ENCODE data around the gene TNNI3K. TPM values are rescaled to one million over a fixed set of nuclear protein-coding genes. Genes with fewer than 3 reads are reported as not detected.
"Not testable (repeated sequence)": the region's sequence is repeated elsewhere in the genome, so short reads cannot be mapped to it uniquely, and the experiment has no call there.

Gene TNNI3K, protein sequence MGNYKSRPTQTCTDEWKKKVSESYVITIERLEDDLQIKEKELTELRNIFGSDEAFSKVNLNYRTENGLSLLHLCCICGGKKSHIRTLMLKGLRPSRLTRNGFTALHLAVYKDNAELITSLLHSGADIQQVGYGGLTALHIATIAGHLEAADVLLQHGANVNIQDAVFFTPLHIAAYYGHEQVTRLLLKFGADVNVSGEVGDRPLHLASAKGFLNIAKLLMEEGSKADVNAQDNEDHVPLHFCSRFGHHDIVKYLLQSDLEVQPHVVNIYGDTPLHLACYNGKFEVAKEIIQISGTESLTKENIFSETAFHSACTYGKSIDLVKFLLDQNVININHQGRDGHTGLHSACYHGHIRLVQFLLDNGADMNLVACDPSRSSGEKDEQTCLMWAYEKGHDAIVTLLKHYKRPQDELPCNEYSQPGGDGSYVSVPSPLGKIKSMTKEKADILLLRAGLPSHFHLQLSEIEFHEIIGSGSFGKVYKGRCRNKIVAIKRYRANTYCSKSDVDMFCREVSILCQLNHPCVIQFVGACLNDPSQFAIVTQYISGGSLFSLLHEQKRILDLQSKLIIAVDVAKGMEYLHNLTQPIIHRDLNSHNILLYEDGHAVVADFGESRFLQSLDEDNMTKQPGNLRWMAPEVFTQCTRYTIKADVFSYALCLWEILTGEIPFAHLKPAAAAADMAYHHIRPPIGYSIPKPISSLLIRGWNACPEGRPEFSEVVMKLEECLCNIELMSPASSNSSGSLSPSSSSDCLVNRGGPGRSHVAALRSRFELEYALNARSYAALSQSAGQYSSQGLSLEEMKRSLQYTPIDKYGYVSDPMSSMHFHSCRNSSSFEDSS
- not detected in 2 replicates for total RNA-seq

DNA sequence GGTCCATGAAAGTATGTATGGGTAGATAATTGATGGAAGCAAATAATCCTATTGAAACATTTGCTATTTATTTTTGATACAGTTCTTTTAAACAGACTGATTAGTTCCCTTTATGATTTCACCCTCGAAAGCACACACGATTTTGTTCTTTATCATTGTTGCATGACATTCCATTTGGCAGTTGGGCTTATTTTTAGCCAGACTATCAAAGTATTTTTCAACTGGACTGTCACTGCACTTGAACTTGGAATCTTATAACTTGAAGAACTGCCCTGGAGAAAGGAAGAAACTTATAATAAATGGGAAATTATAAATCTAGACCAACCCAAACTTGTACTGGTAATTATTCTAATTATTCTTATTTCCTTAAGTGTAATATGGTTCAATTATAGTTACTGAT, at the start of gene TNNI3K:
TSS of gene TNNI3K (plus strand) at position 235 of the 400 bp plus-strand sequence. CDS start at position 300, 65 bp downstream.
- DNase-seq: no peak

- DNase-seq: no peak
These were observed 41.3 kb upstream of the TNNI3K start for GRCh38 chr1:74193908-74194307.

GRCh38 chr1:74195339-74195738, 39.8 kb upstream of the TNNI3K start:
- no peak for DNase-seq

- DNase-seq: no peak
These were observed 37.9 kb upstream of the TNNI3K start for GRCh38 chr1:74197255-74197654.

- DNase-seq: peak; percentile 97
These were observed 37.3 kb upstream of the TNNI3K start, which contains the start of the genes FPGT and LRRIQ3 for GRCh38 chr1:74197657-74198552. FPGT (plus strand) TSS chr1:74198242; CDS start chr1:74198279, 37 bp downstream. LRRIQ3 (minus strand) TSS chr1:74198176; CDS start chr1:74183684, 14,492 bp downstream.

DNA sequence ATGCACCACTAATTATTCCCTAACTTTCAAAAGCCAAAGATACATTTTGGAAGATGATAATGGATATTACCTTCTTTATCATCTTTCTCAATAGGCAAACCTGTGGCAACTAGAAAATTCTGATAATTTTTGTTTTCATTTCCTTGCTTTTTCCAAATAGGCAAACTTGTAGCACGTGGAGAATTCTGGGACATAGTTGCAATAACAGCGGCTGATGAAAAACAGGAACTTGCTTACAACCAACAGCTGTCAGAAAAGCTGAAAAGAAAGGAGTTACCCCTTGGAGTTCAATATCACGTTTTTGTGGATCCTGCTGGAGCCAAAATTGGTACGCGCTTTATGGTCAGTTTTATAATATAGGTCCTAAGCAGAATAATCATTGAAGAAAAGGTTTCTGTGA, 35.7 kb upstream of the TNNI3K start:
- no peak for DNase-seq

GRCh38 chr1:74205266-74205665, 29.9 kb upstream of the TNNI3K start:
- no peak for DNase-seq

DNA sequence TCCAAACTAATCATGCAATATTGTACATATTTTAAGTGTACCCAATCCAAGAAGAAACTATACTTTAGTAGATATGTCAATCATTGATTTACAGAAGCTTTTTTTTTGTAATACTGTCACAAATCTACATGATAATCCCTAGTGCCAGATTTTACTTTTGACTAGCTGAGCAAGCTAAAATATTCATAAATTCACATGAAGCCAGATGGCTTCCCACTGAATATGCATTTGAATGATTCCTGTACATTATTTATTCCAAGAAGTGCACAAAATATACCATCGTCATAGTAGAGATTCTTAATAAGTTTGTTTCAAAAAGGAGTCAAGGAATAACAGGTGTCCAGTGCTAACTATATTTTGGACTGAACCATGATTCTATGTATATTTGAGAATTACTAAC, 20.0 kb upstream of the TNNI3K start:
- DNase-seq: no peak

- DNase-seq: no peak
These were observed 12.5 kb upstream of the TNNI3K start for GRCh38 chr1:74222701-74223100.

- DNase-seq: no peak
These were observed 11.7 kb upstream of the TNNI3K start for GRCh38 chr1:74223453-74223852.

- no peak for DNase-seq
These were observed 1.3 kb downstream of the TNNI3K start for GRCh38 chr1:74236440-74236839.

- DNase-seq: no peak
These were observed 1.8 kb downstream of the TNNI3K start for GRCh38 chr1:74237035-74237434.

DNA sequence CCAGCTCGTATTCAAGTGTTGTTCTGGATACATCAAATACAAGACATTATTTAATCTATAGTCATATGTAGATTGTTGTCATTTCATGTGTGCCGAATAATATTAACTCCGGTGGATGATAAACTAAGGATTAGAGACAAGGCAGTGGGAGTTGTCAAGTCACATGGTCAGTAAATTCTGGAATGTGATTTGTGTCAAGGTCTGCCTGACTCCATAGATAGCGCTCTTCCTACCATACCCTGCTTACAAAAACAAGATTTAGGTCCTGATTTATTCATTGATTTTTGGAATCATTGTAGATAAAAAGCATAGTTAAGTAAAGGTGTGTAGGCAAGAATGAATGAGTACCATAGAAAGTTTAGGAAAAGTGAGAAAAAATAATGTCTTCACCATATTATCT, 2.6 kb downstream of the TNNI3K start:
- DNase-seq: no peak

DNA sequence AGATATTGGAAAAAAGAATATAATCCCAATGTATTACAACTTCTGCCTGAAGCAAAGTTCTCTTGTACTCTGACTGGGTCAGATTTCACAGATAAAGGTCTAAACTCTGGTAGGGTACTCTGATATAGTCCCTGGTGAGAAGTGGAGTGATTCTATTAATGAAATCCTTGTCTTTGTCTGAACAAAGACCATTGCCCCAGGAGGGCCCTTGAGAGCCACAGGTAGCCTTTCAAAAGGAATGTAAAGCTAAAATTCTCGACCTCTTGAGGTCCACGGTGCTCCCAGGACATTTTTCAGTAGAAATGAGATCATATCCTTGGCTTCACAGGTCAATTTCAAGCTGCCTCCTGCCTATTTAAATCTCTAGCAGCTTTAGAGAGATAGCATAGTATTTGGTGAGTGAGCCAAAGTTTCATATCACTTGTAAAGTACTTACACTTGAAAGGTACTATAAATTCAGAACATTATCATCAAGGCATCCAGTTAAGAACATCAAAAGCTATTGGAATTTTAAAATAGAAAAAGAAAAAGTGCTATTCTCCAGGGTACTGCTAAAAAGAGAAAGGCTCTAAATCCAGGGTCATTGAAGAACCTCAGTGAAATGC, 10.1 kb downstream of the TNNI3K start:
- DNase-seq: no peak

DNA sequence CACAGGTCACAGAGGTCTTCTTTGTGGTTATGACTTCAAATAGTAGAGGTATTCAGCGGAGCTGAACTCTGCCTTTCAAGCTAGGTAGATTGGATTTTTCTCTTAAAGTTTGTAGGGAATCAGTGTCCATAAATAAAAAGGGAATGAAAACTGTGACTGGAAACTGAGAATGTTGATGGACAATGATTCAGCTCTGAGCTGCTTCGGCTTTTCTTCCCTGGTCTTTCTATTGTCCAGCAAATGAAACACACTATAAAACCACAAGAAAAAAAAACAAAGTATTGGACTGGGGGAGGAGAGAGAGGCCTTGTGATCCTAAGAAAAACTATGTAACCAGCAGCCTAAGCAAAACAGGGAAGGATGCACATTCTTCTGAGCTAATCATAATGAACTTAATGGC, 11.1 kb downstream of the TNNI3K start:
- no peak for DNase-seq

DNA sequence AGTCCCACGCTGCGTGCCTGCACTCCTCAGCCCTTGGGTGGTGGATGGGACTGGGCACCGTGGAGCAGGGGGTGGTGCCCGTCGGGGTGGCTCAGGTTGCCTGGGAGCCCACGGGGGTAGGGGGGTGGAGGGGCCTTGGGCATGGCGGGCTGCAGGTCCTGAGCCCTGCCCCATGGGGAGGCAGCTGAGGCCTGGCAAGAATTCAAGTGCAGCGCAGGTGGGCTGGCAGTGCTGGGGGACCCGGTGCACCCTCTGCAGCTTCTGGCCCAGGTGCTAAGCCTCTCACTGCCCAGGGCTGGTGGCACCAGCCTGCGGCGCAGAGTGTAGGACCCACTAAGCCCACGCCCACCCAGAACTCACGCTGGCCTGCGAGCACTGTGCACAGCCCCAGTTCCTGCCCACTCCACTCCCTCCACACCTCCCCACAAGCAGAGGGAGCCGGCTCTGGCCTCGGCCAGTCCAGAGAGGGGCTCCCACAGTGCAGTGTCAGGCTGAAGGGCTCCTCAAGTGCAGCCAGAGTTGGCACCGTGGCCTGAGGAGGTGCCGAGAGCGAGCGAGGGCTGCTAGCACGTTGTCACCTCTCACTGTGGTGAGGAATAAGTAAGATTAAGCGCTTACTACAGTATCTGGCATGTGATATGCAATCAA, 12.8 kb downstream of the TNNI3K start:
- DNase-seq: no peak

DNA sequence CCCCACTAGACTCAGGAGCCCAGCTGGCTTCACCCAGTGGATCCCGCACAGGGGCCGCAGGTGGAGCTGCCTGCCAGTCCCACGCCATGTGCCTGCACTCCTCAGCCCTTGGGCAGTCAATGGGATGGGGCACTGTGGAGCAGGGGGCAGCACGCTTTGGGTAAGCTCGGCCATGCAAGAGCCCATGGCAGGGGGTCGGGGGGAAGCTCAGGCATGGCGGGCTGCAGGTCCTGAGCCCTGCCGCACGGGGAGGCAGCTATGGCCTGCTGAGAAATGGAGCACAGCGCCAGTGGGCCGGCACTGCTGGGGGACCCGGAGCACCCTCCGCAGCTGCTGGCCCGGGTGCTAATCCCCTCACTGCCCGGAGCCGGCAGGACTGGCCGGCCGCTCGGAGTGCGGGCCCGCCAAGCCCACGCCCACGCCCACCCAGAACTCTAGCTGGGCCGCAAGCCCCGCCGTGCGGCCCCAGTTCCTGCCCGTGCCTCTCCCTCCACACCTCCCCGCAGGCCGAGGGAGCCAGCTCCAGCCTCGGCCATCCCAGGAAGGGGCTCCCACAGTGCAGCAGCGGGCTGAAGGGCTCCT, 18.1 kb downstream of the TNNI3K start:
- not testable (repeated sequence) for DNase-seq

DNA sequence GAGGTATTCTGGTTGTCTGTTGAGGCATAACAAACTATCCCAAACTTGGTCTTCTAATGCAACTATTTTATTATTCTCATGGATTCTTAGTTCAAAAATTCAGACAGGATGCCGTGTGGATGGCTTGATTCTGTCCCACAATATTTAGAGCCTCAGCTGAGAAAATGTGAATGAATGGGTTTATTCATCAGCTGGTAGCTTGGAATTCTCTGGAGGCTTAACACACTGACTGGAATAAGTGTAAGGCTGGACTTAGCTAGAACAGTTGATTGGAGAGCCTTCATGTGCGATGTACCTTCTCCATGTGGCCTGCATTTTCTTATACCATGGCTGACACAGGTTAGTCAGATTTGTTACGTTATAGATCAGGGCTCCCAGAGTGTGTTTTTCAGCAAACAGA, 30.8 kb downstream of the TNNI3K start:
- no peak for DNase-seq

DNA sequence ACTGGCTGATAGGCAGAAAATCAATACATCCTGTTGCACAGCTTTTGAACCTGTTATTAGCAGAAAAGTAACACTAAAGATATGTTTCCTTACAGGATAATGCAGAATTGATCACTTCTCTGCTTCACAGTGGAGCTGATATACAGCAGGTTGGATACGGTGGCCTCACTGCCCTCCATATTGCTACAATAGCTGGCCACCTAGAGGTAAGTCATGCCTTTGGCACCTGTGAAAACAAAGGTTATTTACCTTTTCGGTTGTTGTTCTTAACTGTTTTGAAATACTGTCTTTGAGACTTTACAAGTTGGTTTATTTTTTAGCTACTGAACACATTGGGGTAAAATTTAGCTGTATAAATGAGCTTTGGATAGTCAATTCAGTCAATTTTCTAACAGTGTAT, 36.3 kb downstream of the TNNI3K start:
- DNase-seq: no peak

GRCh38 chr1:74280642-74281396, 45.6 kb downstream of the TNNI3K start:
- DNase-seq: no peak
